Activated CD8-positive, alpha-beta T cell treated with anti-CD3 and anti-CD28 coated beads, Interleukin-2, amount 10 ng/mL, durations not matched to agents 7 days and 5 days (primary cell): ENCODE measurements around the gene TXN. TPM values are rescaled to one million over a fixed set of nuclear protein-coding genes. Genes with fewer than 3 reads are reported as not detected.
"Not testable (repeated sequence)": the region's sequence is repeated elsewhere in the genome, so short reads cannot be mapped to it uniquely, and the experiment has no call there.

Experiments
- ATAC-seq: fragments of 150-1000 bp; cut with Tn5 transposase; one replicate; pipeline ENCODE4 v1.10.0; 2021; ENCODE audit warnings: moderate library complexity
- CTCF ChIA-PET: fragments of 350-600 bp; sonication (Branson Sonifier 250); formaldehyde crosslinking; loops from one replicate; lab custom pipeline; 2021; ENCODE audit warnings: antibody characterized with exemption; lab: Charles Lee
- POLR2A ChIA-PET: fragments of 350-600 bp; sonication (Branson Sonifier 250); formaldehyde crosslinking; loops from one replicate; lab custom pipeline; 2021; ENCODE audit warnings: antibody characterized with exemption; lab: Charles Lee
- DNase-seq: peaks from one replicate; pipeline ENCODE4 v3.0.0-alpha.2; 2020
- H3K27ac Mint-ChIP-seq: one replicate; pipeline ENCODE4 v1.8.0; 2021; ENCODE audit warnings: mild to moderate bottlenecking, mixed read lengths
- H3K27me3 Mint-ChIP-seq: one replicate; pipeline ENCODE4 v1.8.0; 2021; ENCODE audit warnings: low read depth, mixed read lengths
- H3K36me3 Mint-ChIP-seq: one replicate; pipeline ENCODE4 v1.8.0; 2021; ENCODE audit warnings: low read depth, mixed read lengths
- H3K4me1 Mint-ChIP-seq: one replicate; pipeline ENCODE4 v1.8.0; 2021; ENCODE audit warnings: low read depth, mixed read lengths
- H3K4me3 Mint-ChIP-seq: one replicate; pipeline ENCODE4 v1.8.0; 2021; ENCODE audit warnings: mild to moderate bottlenecking, mixed read lengths
- H3K9me3 Mint-ChIP-seq: one replicate; pipeline ENCODE4 v1.8.0; 2022; ENCODE audit warnings: mixed read lengths; ENCODE audit not compliant: insufficient read depth
- total RNA-seq, 2 experiments: library from RNA; stranded (reverse); gene quantifications; one replicate each; pipeline ENCODE4 v1.2.3, GENCODE V29; 2021

The TXN gene
- total RNA-seq, 2 experiments from 2014 or later = 251 to 256 TPM

DNA sequence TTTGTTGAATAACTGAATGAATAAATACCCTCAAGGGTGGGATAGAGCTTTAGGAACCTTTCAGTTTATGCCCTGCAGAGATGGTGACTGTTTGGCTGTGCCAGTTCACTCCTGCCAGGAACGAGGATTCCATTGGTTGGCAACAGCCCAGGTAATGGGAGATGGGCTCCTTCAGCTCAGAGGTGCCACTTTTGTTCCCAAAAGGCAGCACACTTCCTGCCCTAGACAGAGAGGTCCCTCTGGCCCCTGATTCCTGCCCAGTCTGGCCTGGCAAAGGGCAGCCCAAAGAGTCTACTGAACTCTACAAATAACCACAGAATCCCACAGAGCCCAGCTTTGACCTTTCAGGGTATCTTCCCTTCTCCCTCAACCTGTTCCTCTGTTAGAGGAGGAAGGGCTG, 49.9 kb downstream of the TXN start:
- POLR2A ChIA-PET = no interaction called here
- Mint-ChIP-seq H3K27ac (no peak overlapping the region), H3K27me3 (peaks cover 4% of the 10 kb centered on the region), H3K4me1 (no peaks in the 10 kb centered on the region), H3K36me3 (no peaks in the 10 kb centered on the region), H3K9me3 (no peaks in the 10 kb centered on the region), H3K4me3 (no peak overlapping the region)
- DNase-seq = no peak
- ATAC-seq = no peak
- CTCF ChIA-PET = no interaction called here

DNA sequence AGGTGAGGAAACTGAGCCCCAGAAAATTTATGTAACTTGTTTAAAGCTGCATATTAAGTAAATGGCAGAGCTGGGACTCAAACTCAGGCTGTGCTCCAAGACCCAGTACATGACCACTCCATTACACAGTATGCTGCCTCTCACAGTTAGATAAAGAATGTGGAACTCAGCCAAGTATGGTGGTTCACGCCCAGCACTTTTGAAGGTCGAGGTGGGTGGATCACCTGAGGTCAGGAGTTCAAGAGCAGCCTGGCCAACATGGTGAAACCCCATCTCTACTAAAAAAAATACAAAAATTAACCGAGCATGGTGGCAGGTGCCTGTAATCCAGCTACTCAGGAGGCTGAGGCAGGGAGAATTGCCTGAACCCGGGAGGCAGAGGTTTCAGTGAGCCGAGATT, 50.7 kb downstream of the TXN start:
- H3K4me1 Mint-ChIP-seq, DNase-seq, H3K27me3 Mint-ChIP-seq, POLR2A ChIA-PET, ATAC-seq, H3K36me3 Mint-ChIP-seq, H3K27ac Mint-ChIP-seq, H3K4me3 Mint-ChIP-seq, H3K9me3 Mint-ChIP-seq: not testable (repeated sequence)
- CTCF ChIA-PET = interaction anchor here (0.6 kb wide), 1 partner anchor 346 kb away, joined by 3 read pairs; no protein-coding TSS in a partner anchor

DNA sequence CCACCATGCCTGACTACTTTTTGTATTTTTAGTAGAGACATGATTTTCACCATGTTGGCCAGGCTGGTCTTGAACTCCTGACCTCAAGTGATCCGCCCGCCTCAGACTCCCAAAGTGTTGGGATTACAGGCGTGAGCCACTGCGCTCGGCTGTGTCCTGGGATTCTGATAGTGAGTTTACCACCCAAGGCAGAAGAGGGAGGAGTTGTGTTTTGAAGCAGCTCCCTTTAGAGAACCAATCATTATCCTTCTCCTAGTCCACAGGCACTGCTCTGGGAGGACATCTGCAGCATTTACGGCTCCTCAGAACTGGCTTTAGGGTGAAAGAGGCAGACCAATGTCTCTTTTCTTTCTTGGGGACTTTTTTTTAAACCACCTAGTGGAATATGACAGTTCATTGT, 54.1 kb downstream of the TXN start:
- ATAC-seq (no peak), DNase-seq (no peak)
- Mint-ChIP-seq H3K4me3 (no peak overlapping the region), H3K36me3 (no peaks in the 10 kb centered on the region), H3K27ac (no peak overlapping the region), H3K27me3 (peaks cover 6% of the 10 kb centered on the region), H3K9me3 (no peaks in the 10 kb centered on the region), H3K4me1 (no peaks in the 10 kb centered on the region)
- POLR2A ChIA-PET = no interaction called here
- CTCF ChIA-PET = no interaction called here

DNA sequence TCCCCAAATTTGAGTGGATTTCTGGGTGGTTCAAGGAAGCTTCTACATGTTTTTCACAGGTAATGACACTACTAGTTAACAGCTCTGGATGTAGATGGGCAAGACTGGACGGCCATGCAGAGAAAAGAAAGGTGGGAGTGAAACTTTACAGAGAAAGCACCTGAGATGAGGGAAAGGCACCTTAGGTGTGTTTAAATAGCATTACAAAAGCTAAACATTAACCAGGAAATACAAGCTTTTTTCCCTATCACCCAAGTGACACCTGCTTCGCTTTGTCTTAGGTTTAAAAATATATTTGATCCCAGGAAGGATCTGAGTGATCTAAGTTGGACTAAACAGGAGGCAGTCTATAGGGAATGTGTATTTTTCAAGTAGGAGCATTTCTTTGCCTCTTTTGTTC, 56.7 kb downstream of the TXN start:
- no peak overlapping the region for H3K27ac Mint-ChIP-seq
- H3K27me3 Mint-ChIP-seq = peaks cover 4% of the 10 kb centered on the region
- no peaks in the 10 kb centered on the region for H3K36me3 Mint-ChIP-seq
- DNase-seq (no peak), ATAC-seq (no peak)
- no peaks in the 10 kb centered on the region for H3K4me1 Mint-ChIP-seq
- H3K9me3 Mint-ChIP-seq = no peaks in the 10 kb centered on the region
- CTCF ChIA-PET = no interaction called here
- POLR2A ChIA-PET = no interaction called here
- no peak overlapping the region for H3K4me3 Mint-ChIP-seq

DNA sequence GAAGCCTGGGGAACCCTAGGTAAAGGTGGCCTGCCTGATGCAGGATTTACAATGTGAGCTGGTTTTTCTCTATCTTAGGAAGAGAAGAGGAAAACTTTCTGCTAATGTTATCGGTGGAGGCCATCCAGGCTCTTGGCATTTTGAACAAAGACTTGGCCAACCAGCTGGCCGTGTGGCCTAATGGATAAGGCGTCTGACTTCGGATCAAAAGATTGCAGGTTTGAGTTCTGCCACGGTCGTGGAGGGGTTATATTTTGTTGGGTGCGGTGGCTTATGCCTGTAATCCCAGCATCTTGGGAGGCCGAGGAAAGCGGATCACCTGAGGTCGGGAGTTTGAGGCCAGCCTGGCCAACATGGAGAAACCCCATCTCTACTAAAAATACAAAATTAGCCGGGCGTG, 58.0 kb downstream of the TXN start:
- ChIA-PET POLR2A (no interaction called here), CTCF (interaction anchor here (1.4 kb wide), 1 partner anchor 18 kb away, joined by 4 read pairs; no protein-coding TSS in a partner anchor)
- DNase-seq (no peak), ATAC-seq (no peak)
- Mint-ChIP-seq H3K9me3 (no peaks in the 10 kb centered on the region), H3K36me3 (no peaks in the 10 kb centered on the region), H3K27ac (no peak overlapping the region), H3K27me3 (peaks cover 4% of the 10 kb centered on the region), H3K4me1 (no peaks in the 10 kb centered on the region), H3K4me3 (no peak overlapping the region)

DNA sequence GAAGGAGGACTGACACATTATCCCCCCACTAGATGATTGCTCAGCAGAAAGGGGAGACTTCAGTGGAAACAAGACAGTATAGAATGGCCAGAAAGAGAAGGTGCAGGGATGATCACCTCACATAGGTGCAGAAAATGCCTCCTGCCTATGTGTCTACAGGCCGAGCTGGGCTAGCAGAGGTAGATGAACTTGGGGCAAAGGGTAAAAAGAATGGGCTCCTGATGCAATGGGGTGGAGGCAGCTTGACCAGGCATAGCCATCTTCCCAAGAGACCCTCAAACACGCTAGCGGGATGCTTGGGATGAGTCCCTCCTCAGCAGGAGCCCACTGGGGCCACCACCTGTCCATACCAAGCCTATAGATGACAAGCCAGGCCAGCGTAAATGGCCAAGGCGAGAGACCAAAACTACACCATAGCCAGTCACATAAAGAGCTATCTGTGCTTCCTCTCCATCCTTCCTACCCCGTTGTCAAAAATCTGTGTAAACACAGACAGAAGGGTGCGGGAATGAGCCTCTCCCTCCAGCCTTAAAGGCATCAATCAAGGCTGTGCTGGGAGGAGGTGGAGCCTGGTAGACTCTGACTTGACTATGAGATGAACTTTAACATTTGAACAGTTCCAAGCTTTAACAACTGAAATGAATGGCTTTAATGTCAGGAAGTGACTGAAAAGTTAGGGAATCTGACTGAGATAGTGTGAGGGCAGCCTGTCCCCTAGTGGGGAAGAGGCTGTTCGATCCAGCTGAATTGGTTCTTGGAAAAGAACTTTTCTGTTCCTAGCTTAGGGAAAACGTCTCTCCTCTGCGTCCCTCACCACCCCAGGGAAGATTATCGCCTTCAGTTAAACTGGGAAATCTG, 58.7 kb downstream of the TXN start:
- ATAC-seq (no peak), DNase-seq (no peak)
- CTCF ChIA-PET = interaction anchor here (1.4 kb wide), 1 partner anchor 19 kb away, joined by 4 read pairs; no protein-coding TSS in a partner anchor
- Mint-ChIP-seq H3K4me3 (no peak overlapping the region), H3K9me3 (no peaks in the 10 kb centered on the region), H3K27ac (no peak overlapping the region), H3K27me3 (peaks cover 4% of the 10 kb centered on the region), H3K4me1 (no peaks in the 10 kb centered on the region), H3K36me3 (no peaks in the 10 kb centered on the region)
- POLR2A ChIA-PET = no interaction called here

DNA sequence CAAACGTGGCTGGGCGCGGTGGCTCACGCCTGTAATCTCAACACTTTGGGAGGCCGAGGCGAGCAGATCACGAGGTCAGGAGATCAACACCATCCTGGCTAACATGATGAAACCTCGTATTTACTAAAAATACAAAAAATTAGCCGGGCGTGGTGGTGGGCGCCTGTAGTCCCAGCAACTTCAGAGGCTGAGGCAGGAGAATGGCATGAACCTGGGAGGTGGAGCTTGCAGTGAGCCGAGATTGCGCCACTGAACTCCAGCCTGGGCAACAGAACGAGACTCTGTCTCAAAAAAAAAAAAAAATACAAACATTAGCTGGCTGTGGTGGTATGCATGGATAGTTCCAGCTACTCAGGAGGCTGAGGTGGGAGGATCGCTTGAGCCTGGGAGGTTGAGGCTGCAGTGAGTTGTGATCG, 60.2 kb downstream of the TXN start:
- H3K27me3 Mint-ChIP-seq, H3K27ac Mint-ChIP-seq, CTCF ChIA-PET, POLR2A ChIA-PET, H3K4me1 Mint-ChIP-seq, H3K36me3 Mint-ChIP-seq, H3K4me3 Mint-ChIP-seq, H3K9me3 Mint-ChIP-seq, DNase-seq, ATAC-seq: not testable (repeated sequence)

Other genes with a start within 250 kb of the TXN start
- gene C9orf152, start 48.3 kb downstream of the TXN start, total RNA-seq = not detected
- not detected for gene TXNDC8, start 81.4 kb upstream of the TXN start, total RNA-seq